Effector memory CD4-positive, alpha-beta T cell (primary cell): Measurements from ENCODE around the gene STON2.
A peak's percentile ranks its signal among the peaks of the same experiment; 100 is the strongest.

ENCODE experiments used
- DNase-seq, 3 donors: peaks; one replicate each; pipeline ENCODE4 v3.0.0-alpha.2; 2020
- H3K27ac ChIP-seq: 2 replicates; pipeline ENCODE4 v1.7.0; 2013; ENCODE audit warnings: mild to moderate bottlenecking, low read length, moderate library complexity; ENCODE audit not compliant: insufficient read depth, poor library complexity, severe bottlenecking
- H3K27me3 ChIP-seq: replicated peaks from 2 replicates; pipeline ENCODE4 v1.7.0; 2013; ENCODE audit warnings: mild to moderate bottlenecking, low read length; ENCODE audit not compliant: insufficient read depth, control insufficient read depth, poor library complexity, severe bottlenecking
- H3K36me3 ChIP-seq: 2 replicates; pipeline ENCODE4 v1.7.0; 2013; ENCODE audit warnings: mild to moderate bottlenecking, low read length, moderate library complexity; ENCODE audit not compliant: control insufficient read depth, insufficient read depth
- H3K4me1 ChIP-seq: 2 replicates; pipeline ENCODE4 v1.7.0; 2013; ENCODE audit warnings: low read length, mild to moderate bottlenecking; ENCODE audit not compliant: control insufficient read depth, insufficient read depth, poor library complexity, severe bottlenecking
- H3K4me3 ChIP-seq: 2 replicates; pipeline ENCODE4 v1.7.0; 2013; ENCODE audit warnings: low read length, low read depth, mild to moderate bottlenecking; ENCODE audit not compliant: insufficient read depth, poor library complexity, severe bottlenecking
- H3K9me3 ChIP-seq: 2 replicates; pipeline ENCODE4 v1.7.0; 2013; ENCODE audit warnings: mild to moderate bottlenecking, low read length, moderate library complexity; ENCODE audit not compliant: control insufficient read depth

Gene STON2

GRCh38 chr14:81219759-81220579 is 180.2 kb downstream of the STON2 start:
- H3K4me3 ChIP-seq, result peak overlapping the region; percentile 99
- no peaks in the 10 kb centered on the region for H3K9me3 ChIP-seq
- peak; percentile 18 to 26 (median 22) for DNase-seq
- H3K4me1 ChIP-seq, result peaks cover 14% of the 10 kb centered on the region
- H3K27ac ChIP-seq, result peak overlapping the region; percentile 94
- H3K36me3 ChIP-seq, result peaks cover 12% of the 10 kb centered on the region
- no peaks in the 10 kb centered on the region for H3K27me3 ChIP-seq

GRCh38 chr14:81219210-81219758 is 180.8 kb downstream of the STON2 start:
- H3K36me3 ChIP-seq, result peaks cover 15% of the 10 kb centered on the region
- H3K9me3 ChIP-seq, result no peaks in the 10 kb centered on the region
- H3K27me3 ChIP-seq, result no peaks in the 10 kb centered on the region
- peak overlapping the region; percentile 94 for H3K27ac ChIP-seq
- H3K4me1 ChIP-seq, result peaks cover 14% of the 10 kb centered on the region
- DNase-seq, result peak; percentile 84 to 89 (median 87)
- H3K4me3 ChIP-seq, result peak overlapping the region; percentile 65

DNA sequence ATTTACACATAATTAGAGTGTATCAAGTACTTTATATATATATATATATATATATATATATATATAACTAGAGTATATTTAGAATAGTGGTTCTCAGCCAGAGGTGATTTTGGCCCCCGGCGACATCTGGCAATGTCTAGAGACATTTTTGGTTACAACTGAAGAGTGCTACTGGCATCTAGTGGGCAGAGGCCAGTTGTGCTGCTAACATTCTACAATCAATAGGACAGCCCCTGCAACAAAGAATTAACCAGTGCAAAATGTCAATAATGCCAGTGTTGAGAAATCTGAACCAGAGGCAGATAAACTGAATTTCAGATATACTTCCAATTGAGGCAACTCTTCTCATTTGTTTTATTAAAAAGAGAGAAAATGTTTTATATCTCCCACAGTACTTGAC is 188.3 kb downstream of the STON2 start:
- Histone ChIP-seq H3K27ac (no peak overlapping the region), H3K4me3 (no peak overlapping the region), H3K36me3 (peaks cover 51% of the 10 kb centered on the region), H3K9me3 (no peaks in the 10 kb centered on the region), H3K4me1 (peaks cover 4% of the 10 kb centered on the region), H3K27me3 (no peaks in the 10 kb centered on the region)
- DNase-seq, result peak in 1 of 3 donors; percentile 14
